NCI-H146 treated with DMSO at 0.1 percent for 48 hours (cell line): Measurements from ENCODE around the gene METTL24.

Experiments used
- DNase-seq: peaks from one replicate; lab custom pipeline; 2025; ENCODE audit not compliant: unreplicated experiment; lab: John Stamatoyannopoulos, UW

Gene METTL24

DNA sequence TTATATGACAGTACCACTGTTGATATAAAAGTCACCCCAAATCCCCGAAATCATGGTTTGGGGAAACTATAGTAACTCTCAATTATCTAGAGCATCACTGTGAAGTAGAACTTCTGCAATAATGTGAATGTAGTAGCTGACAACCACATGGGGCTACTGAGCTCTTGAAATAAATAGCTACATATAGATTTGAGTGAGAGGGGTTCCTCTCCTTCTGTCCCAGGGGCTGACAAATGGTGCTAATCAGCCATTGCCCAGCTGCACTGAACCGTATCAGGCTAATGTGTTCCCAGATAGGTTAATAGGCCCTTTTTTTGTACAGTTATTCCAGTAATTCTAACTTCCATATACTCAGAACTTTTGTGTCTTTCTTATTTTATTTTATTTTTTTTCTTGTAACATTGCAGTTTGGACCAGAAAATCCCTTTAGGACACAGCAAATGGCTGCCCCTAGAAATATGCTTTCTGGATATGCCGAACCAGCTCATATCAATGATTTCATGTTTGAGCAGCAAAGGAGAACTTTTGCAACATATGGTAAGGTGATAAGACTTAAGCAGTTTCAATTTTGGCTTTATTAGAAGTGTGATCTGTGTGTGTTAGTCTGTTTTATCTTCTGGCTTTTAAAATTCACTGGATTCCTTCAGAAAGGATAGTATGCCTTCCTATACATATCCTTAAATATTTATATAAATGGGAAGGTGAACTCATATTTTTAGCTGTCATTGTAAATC, 156.8 kb downstream of the METTL24 start:
- DNase-seq = no peak

DNA sequence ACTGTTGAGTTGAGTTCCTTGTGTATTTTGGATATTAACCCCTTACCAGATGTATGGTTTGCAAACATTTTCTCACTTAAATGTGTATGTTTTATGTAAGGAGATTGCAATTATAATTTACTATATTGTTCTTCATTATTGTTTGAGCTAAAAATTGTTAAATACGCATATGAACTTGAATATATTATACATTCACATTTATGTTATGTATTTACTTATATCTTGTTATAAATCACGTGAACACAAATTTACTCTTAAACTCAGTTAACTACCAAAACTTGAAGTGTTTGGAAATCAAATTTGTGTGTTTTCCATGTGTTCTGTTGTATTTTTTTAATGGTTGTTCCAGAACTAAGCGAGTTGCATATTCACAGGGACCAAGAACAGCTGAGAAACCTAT, 159.6 kb downstream of the METTL24 start:
- DNase-seq = no peak

DNA sequence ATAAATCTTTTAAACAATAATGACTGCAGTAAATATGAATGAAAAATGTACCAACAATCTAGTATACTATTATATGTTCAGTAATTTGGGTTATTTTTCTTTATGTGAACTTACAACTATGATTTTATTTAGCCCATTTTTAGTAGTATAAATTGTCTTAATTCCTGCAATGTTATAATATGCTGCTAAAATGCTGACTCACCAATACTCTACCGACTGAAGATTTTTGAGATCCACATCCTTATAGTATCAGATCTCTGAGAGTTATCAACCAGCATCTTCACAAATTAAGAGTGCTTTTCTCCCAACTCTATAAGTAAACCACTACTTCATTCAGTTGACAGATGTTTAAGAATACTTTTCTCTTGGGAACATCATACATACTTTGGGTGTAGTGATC, 161.3 kb downstream of the METTL24 start:
- no peak for DNase-seq

DNA sequence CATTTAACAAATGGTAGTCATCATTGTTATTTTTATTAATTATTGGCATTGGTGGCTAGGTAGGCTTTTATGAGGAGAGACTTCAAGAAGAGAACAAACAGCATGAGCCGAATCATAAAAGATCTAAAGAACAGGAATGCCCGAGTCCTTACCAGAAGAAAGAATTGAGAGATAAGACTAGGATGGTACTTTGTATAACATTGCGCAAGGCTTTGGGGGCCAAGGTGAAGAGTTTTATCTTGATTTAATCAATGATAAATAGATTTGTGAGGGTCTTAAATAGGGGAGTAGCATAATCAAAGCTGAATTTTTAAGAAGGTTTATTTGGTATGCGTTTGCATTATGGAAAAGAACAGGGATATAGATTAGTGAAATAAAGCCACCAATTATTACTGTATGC, 162.5 kb downstream of the METTL24 start:
- DNase-seq = no peak
